Nephron progenitor cell (in vitro differentiated cells): ENCODE data around the gene ASAP2.
A peak's percentile ranks its signal among the peaks of the same experiment; 100 is the strongest.

Experiments
- DNase-seq: peaks from one replicate; pipeline ENCODE4 v3.0.0; 2021
- H3K27ac Mint-ChIP-seq: 2 replicates; pipeline ENCODE4 v1.8.0; 2021; ENCODE audit warnings: mild to moderate bottlenecking, moderate library complexity, mixed read lengths
- H3K27me3 Mint-ChIP-seq: 2 replicates; pipeline ENCODE4 v1.8.0; 2021; ENCODE audit warnings: mild to moderate bottlenecking, low read depth, mixed read lengths; ENCODE audit not compliant: poor library complexity
- H3K36me3 Mint-ChIP-seq: 2 replicates; pipeline ENCODE4 v1.8.0; 2021; ENCODE audit warnings: low read depth, mixed read lengths
- H3K4me1 Mint-ChIP-seq: 2 replicates; pipeline ENCODE4 v1.8.0; 2021; ENCODE audit warnings: mixed read lengths
- H3K4me3 Mint-ChIP-seq: 2 replicates; pipeline ENCODE4 v1.8.0; 2021; ENCODE audit warnings: mild to moderate bottlenecking, moderate library complexity, mixed read lengths
- H3K9me3 Mint-ChIP-seq: 2 replicates; pipeline ENCODE4 v1.8.0; 2021; ENCODE audit warnings: mild to moderate bottlenecking, moderate library complexity, mixed read lengths
- CTCF ChIP-seq: fragments of 200-600 bp; sonication (generic); IDR thresholded peaks from 2 replicates; pipeline ENCODE4 v1.5.0; 2021; ENCODE audit warnings: antibody characterized with exemption

Gene ASAP2

GRCh38 chr2:9388199-9388681, 181.6 kb downstream of the ASAP2 start:
- peaks cover 54% of the 10 kb centered on the region for H3K36me3 Mint-ChIP-seq
- DNase-seq = no peak
- H3K9me3 Mint-ChIP-seq = no peaks in the 10 kb centered on the region
- peaks cover 23% of the 10 kb centered on the region for H3K4me1 Mint-ChIP-seq
- no peak for TF ChIP-seq CTCF
- peak overlapping the region; percentile 24 for H3K27ac Mint-ChIP-seq
- no peaks in the 10 kb centered on the region for H3K27me3 Mint-ChIP-seq
- H3K4me3 Mint-ChIP-seq = no peak overlapping the region

DNA sequence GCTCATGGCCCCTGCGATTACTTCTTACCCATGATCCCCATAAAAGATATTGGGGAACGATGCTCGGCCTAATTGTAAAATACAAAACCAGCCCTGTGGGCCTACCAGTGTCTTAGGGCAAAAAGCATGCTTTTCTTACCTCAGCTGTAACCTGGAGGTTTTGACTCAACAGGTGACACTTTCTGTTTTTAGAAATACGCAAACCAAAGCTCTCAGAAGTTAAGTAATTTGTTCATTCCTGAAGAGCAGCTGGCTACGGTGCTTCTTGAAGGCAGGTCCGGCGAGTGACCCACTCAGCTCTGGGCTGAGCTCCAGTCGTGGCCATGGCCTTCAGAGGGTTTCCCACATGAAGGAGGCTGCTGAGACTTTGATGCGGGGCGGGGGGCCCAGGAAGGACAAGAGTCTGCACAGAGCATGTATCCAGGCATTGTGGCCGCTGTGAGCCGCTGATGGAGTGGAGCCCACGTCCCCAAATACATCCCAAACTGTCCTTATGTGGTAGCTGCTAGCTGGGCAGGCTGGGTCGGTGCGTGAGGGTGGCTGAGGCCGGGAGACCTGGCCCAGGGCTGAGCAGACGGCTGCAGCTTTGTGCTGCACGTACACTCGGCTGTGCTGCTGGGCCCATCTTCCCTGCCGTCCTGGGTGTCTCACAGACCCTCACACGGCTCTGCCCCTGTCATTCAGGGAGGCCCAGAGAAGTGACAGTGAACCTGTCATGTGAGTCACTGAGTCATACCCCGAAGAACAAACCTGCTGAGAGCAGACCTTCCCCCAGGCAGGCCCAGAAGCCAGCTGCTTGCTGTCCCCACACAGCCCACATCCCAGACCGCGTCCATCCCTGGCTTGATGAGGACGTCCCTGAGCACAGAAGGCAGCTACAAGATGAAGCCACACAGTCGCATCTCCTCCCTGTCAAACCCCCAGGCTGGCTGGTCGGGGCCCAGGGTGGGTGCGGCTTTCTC, 182.6 kb downstream of the ASAP2 start:
- H3K9me3 Mint-ChIP-seq = no peaks in the 10 kb centered on the region
- TF ChIP-seq CTCF = no peak
- no peak overlapping the region for H3K4me3 Mint-ChIP-seq
- peaks cover 31% of the 10 kb centered on the region for H3K4me1 Mint-ChIP-seq
- H3K27me3 Mint-ChIP-seq = no peaks in the 10 kb centered on the region
- DNase-seq = no peak
- peak overlapping the region; percentile 71 for H3K27ac Mint-ChIP-seq
- peaks cover 51% of the 10 kb centered on the region for H3K36me3 Mint-ChIP-seq

- Mint-ChIP-seq H3K4me3 (no peak overlapping the region), H3K27me3 (no peaks in the 10 kb centered on the region)
- no peak for TF ChIP-seq CTCF
These were observed 183.7 kb downstream of the ASAP2 start for GRCh38 chr2:9390151-9390850.

DNA sequence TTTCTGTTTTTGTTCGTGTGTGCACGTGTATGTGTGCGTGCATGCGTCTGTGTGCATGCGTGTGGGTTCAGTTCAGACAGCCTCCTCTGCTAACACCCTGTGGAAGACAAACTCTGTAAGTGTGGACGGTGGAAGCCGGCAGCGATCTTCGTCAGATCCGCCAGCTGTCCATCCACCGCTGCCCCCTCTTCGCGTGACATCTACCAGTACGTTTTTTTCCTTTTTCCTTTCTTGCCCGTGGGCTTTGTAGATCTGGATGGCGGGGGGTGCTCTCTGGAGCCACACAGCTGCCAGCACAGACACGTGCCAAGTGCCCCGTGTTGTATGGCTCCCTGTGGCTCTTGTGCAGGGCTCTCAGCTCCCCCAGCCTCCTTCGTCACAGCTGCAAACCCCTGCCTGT, 184.4 kb downstream of the ASAP2 start:
- H3K4me3 Mint-ChIP-seq = no peak overlapping the region
- H3K9me3 Mint-ChIP-seq = no peaks in the 10 kb centered on the region
- no peak for DNase-seq
- H3K27ac Mint-ChIP-seq = peak overlapping the region; percentile 77
- no peaks in the 10 kb centered on the region for H3K27me3 Mint-ChIP-seq
- H3K4me1 Mint-ChIP-seq = peaks cover 31% of the 10 kb centered on the region
- TF ChIP-seq CTCF = no peak
- H3K36me3 Mint-ChIP-seq = peaks cover 55% of the 10 kb centered on the region

More at GRCh38 chr2:9390151-9390850, 183.7 kb downstream of the ASAP2 start:
- H3K9me3 Mint-ChIP-seq = no peaks in the 10 kb centered on the region
- DNase-seq = no peak
- no peak overlapping the region for H3K27ac Mint-ChIP-seq
- peaks cover 53% of the 10 kb centered on the region for H3K36me3 Mint-ChIP-seq
- H3K4me1 Mint-ChIP-seq = peaks cover 31% of the 10 kb centered on the region

- Mint-ChIP-seq H3K4me3 (no peak overlapping the region), H3K27ac (peak overlapping the region; percentile 98), H3K27me3 (no peaks in the 10 kb centered on the region), H3K4me1 (peaks cover 31% of the 10 kb centered on the region), H3K9me3 (no peaks in the 10 kb centered on the region), H3K36me3 (peaks cover 59% of the 10 kb centered on the region)
- TF ChIP-seq CTCF = no peak
- DNase-seq = no peak
These were observed 185.5 kb downstream of the ASAP2 start for GRCh38 chr2:9391961-9392720.
